HG03457 (cell line): Measurements from ENCODE around the gene TAS2R9.
"Not testable (repeated sequence)": the region's sequence is repeated elsewhere in the genome, so short reads cannot be mapped to it uniquely, and the experiment has no call there.

Experiments
- ATAC-seq: cut with Tn5 transposase; IDR thresholded peaks from one replicate; pipeline ENCODE4 v1.9.1; 2021; ENCODE audit warnings: moderate number of reproducible peaks; ENCODE audit not compliant: unreplicated experiment

The TAS2R9 gene

GRCh38 chr12:10810068-10810467 lies at the start of gene TAS2R9:
TSS of gene TAS2R9 (minus strand) at chr12:10810168. CDS start at chr12:10810075, 93 bp downstream.
- no peak for ATAC-seq

DNA sequence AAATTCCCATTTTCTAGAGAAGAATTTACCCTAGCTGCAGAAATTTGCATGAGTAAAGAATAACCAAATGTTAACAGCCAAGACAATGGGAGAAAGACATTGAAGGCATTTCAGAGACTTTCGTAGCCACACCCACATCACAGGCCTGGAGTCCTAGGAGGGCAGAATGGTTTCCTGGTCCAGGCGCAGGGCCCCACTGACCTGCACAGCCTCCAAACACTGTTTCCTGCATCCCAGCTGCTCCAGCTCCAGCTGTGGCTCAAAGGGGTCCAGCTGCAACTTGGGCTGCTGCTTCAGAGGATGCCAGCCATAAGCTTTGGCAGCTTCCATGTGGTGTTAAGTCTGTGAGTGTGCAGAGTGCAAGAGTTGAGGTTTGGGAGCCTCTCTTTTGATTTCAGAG lies 45.8 kb upstream of the TAS2R9 start:
- ATAC-seq, result no peak

- ATAC-seq, result no peak
Observed at GRCh38 chr12:10853776-10854175, 43.8 kb upstream of the TAS2R9 start.

- no peak for ATAC-seq
Observed at GRCh38 chr12:10851243-10851858, 41.4 kb upstream of the TAS2R9 start.

DNA sequence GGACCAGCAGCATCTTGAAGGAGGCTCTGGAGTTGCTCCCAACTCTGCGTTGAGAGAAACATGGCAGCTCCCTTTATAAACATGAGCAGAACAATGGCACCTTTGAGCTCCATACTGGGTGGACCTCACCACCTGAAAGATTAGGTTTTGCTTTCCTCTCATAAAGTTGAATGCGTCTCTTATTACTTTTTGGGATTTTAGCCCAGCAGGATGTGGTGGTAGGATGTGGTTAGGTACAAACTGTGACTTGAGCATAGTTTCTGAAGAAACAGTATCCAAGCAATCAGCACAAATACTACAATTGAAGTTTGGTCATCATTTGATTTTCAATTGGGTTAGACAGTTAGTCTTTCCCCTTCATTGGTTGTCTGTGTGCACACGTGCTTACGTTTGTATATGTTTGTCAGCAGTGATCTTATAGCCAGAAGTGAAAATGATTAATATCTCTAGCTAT lies 39.5 kb upstream of the TAS2R9 start, which contains the start of gene PRR4:
TSS of gene PRR4 (minus strand) at position 51 of the 454 bp plus-strand sequence. CDS start at position 13, 38 bp downstream.
- ATAC-seq, result no peak

- ATAC-seq, result no peak
Observed at GRCh38 chr12:10847744-10848143, 37.8 kb upstream of the TAS2R9 start.

GRCh38 chr12:10842862-10843261 lies 32.9 kb upstream of the TAS2R9 start:
- no peak for ATAC-seq

- no peak for ATAC-seq
Observed at GRCh38 chr12:10838461-10838860, 28.5 kb upstream of the TAS2R9 start.

DNA sequence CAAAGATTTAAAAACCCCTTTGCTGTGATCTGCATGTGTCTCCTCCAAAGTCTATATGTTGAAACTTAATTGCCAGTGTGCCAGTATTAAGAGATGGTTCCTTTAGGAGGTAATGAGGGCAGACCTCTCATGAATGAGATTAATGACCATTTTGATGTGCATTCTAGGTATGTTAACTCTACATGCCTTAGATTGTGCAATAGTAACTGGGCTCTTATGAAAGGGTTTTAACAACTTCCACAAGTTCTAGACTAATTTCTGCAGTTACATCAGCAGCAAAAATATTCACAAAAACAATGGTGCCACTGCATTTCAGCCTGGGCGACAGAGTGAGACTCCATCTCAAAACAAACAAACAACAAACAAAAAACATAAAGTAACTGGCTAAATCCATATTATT lies 20.0 kb upstream of the TAS2R9 start:
- no peak for ATAC-seq

DNA sequence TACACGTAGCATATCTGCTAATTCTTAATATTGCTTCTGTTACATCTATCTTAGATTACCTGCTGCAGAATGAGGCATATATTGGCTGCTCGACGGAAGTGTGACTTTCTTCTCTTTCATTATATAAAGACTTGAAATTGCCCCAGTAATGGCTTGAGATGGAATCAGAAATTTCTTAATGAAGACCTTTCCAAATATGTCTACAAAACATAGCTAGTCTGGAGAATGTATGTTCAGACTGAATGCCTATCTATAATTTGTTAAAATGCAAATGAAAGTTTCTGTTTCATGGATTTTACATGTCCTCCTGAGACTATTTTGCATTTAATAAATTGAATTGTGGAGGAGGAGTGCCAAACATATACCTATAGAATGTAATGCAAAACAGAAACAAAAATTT lies 16.3 kb upstream of the TAS2R9 start, which contains the start of gene TAS2R10:
TSS of gene TAS2R10 (minus strand) at position 101 of the 400 bp plus-strand sequence. CDS start at position 12, 89 bp downstream.
- ATAC-seq, result no peak

DNA sequence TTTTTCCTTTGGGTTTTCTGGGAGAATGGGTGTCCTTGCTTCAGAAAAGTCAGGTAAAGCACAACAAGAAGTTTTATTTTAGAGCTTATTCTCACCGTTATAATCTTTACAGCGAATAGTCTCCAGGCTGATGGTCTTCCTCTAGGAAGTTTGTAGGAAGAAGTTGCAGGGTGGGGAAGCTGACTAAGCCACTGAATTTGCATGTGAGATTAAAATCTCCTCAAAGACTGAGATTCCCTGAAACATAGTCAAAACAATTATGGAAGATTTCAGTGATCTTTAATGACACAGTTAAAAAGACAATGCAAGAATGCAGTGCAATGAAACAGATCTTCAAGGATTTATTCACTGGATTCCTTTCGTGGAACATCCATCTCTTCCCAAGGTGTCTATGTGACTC lies 15.0 kb upstream of the TAS2R9 start:
- no peak for ATAC-seq

DNA sequence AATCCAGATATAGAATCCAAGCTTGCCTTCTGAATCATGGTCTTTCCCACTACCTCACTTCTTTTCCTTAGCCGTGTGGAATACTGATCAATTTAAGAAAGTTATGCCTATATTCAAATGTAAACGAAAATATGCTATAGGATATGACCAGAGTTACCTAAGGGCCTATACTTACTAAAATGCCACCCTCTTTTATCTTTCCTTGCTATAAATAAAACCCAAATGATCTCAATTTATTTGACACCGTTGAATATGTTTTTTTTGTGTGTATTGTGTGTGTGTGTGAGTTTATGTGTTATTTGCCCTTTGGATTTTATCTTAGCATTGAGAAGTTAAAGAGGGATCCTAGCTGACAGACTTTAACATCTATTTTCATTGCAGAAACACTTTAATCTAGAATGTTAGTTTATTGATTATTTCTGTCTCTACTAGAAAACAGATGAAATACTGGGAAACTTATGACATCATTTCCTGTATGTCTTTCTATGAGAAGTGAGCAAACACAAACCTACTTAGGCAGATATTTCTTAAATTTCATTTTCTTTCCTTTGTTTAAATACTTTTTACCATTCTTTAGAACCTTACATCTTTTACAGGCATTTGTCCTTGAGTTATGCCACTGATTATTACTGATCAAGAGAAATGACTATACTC lies 2.0 kb upstream of the TAS2R9 start:
- no peak for ATAC-seq

DNA sequence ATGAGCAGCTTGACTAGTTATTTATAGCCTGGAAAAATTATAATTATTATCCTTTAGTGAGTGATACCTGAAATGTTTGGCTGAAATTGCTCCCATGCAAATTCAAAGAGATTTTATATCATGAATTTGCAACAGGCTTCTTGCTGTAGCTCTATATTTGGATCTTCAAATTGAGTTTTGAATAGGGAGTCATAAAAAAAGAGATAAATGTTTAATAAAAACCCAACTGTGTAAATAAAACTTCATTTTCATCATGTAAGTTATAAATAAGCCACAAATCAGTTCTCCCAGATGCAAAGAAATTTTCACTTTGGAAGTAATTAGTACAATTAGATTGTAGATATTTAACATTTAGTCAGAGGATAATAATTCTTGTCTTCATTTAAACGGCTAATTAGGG lies 2.8 kb downstream of the TAS2R9 start, which contains the start of gene TAS2R8:
TSS of gene TAS2R8 (minus strand) at position 101 of the 400 bp plus-strand sequence. CDS start 306 bp downstream, outside the sequence.
- ATAC-seq, result no peak

DNA sequence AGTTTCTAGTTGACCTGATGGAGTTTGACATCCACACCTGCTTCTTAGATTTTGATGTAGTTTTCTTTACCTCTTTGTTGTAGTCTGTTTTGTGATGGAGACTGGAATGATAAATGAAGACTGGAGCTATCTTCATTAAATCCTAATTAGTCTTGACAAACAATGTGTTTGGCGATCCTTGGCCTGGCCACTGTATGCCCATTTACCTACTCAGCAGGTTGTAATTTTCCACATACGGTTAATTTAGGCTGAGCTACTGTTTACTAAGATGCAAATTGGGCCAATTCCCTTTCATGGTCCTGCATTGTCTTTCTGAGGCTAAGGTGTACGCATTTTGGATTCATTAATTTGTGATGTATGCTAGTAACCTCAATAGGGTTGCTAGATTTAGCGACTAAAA lies 7.4 kb downstream of the TAS2R9 start, which contains the start of gene TAS2R7:
TSS of gene TAS2R7 (minus strand) at position 41 of the 400 bp plus-strand sequence. CDS start 57 bp downstream, outside the sequence.
- ATAC-seq, result no peak

GRCh38 chr12:10801741-10802140 lies 8.2 kb downstream of the TAS2R9 start:
- no peak for ATAC-seq

DNA sequence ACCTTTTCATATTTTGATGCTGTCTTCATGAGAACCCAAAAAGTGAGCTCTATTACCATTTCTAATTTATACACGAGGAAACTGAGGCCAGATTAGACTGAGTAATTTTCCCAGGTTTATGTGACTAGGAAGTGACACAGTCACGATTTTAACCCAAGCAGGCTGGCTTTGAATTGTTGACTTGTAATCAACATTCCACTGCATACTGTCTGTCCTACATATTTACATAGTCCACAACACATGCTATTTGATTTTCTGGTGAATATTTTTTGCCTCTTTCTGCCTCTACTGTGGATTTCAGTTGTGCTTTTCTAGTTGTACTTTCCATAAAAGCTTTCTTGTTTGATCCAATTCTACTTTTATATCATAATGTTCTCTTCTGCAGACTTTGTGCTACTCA lies 15.7 kb downstream of the TAS2R9 start:
- no peak for ATAC-seq

GRCh38 chr12:10791769-10792168 lies 18.2 kb downstream of the TAS2R9 start:
- ATAC-seq, result not testable (repeated sequence)

GRCh38 chr12:10783252-10783651 lies 26.7 kb downstream of the TAS2R9 start:
- no peak for ATAC-seq

GRCh38 chr12:10779103-10779502 lies 30.9 kb downstream of the TAS2R9 start:
- no peak for ATAC-seq

DNA sequence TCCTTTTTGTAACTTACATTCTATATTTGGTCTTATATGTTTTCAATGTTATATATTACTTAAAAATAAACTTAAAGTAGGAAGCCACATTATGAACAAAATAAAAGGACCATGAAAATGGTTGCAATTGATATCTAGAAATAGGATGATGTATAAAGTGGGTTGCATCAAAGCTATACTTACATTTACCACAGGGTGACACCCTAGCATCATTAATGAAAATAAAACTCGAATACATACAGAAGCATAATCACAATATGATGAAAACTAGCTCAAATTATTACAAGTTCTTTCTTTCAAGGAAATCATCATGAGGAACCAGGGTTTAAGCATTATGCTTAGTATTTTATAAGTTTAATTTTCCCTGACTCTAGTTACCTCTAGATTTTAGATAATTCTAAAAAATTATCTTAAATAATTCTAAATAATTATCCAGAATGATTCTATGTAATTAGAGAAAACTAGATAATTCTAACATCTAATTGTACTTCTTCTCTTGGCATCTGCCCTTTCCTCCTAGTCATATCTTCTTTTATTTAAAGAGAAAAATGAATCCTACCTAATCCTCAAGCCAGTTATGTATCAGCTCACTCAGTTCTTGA lies 38.7 kb downstream of the TAS2R9 start:
- no peak for ATAC-seq

GRCh38 chr12:10759657-10760056 lies 50.3 kb downstream of the TAS2R9 start:
- ATAC-seq, result no peak
